GM12892 (cell line): Measurements from ENCODE around the gene CCDC181.

ENCODE experiments used
- POLR2AphosphoS5 ChIP-seq: IDR thresholded peaks from 2 replicates; pipeline ENCODE4 v1.6.1; 2011; ENCODE audit warnings: low read depth, low read length, control low read depth
- TAF1 ChIP-seq: IDR thresholded peaks from 2 replicates; pipeline ENCODE4 v1.6.1; 2011; ENCODE audit warnings: low read depth, mild to moderate bottlenecking, control low read depth, low read length, borderline replicate concordance

DNA sequence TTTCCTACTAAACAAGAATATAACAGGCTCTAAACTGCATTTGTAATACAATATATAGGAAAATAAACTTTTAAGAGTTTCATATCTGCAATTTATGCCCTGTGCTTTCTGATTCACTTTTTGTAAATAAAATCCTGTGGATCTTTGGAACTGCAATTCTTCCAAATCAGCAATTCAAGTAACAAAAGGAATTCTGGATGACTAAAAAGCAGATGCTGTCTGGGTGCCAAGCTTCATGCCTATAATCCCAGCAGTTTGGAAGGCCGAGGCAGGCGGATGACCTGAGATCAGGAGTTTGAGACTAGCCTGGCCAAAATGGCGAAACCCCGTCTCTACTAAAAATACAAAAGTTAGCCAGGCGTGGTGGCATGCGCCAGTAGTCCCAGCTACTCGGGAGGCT is 66.0 kb downstream of the CCDC181 start:
- TF ChIP-seq POLR2AphosphoS5 (no peak), TAF1 (no peak)
